ENCODE measurements around the gene ARFGAP3.

- TF ChIP-seq ZNF555 (tag by site-specific recombination; conservative IDR thresholded peaks at IDR 0.05), result no peak
- no peak for TF ChIP-seq TCF7L2 (IDR thresholded peaks at IDR 0.05; ENCODE audit: borderline replicate concordance, low read depth, low read length)
- TF ChIP-seq, protein P1, sequence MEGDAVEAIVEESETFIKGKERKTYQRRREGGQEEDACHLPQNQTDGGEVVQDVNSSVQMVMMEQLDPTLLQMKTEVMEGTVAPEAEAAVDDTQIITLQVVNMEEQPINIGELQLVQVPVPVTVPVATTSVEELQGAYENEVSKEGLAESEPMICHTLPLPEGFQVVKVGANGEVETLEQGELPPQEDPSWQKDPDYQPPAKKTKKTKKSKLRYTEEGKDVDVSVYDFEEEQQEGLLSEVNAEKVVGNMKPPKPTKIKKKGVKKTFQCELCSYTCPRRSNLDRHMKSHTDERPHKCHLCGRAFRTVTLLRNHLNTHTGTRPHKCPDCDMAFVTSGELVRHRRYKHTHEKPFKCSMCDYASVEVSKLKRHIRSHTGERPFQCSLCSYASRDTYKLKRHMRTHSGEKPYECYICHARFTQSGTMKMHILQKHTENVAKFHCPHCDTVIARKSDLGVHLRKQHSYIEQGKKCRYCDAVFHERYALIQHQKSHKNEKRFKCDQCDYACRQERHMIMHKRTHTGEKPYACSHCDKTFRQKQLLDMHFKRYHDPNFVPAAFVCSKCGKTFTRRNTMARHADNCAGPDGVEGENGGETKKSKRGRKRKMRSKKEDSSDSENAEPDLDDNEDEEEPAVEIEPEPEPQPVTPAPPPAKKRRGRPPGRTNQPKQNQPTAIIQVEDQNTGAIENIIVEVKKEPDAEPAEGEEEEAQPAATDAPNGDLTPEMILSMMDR (tag by site-specific recombination; IDR thresholded peaks at IDR 0.05), result no peak
- no peak for TF ChIP-seq OVOL3 (tag by site-specific recombination; IDR thresholded peaks at IDR 0.05)
- no peak for TF ChIP-seq ZNF76 (tag by site-specific recombination; IDR thresholded peaks at IDR 0.05; ENCODE audit: borderline replicate concordance, low read depth)
- TF ChIP-seq PRDM4 (tag by site-specific recombination; IDR thresholded peaks at IDR 0.05), result no peak
- TF ChIP-seq, protein P2, sequence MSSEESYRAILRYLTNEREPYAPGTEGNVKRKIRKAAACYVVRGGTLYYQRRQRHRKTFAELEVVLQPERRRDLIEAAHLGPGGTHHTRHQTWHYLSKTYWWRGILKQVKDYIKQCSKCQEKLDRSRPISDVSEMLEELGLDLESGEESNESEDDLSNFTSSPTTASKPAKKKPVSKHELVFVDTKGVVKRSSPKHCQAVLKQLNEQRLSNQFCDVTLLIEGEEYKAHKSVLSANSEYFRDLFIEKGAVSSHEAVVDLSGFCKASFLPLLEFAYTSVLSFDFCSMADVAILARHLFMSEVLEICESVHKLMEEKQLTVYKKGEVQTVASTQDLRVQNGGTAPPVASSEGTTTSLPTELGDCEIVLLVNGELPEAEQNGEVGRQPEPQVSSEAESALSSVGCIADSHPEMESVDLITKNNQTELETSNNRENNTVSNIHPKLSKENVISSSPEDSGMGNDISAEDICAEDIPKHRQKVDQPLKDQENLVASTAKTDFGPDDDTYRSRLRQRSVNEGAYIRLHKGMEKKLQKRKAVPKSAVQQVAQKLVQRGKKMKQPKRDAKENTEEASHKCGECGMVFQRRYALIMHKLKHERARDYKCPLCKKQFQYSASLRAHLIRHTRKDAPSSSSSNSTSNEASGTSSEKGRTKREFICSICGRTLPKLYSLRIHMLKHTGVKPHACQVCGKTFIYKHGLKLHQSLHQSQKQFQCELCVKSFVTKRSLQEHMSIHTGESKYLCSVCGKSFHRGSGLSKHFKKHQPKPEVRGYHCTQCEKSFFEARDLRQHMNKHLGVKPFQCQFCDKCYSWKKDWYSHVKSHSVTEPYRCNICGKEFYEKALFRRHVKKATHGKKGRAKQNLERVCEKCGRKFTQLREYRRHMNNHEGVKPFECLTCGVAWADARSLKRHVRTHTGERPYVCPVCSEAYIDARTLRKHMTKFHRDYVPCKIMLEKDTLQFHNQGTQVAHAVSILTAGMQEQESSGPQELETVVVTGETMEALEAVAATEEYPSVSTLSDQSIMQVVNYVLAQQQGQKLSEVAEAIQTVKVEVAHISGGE (tag by site-specific recombination; conservative IDR thresholded peaks at IDR 0.05; ENCODE audit: low read depth), result no peak
- no peak for TF ChIP-seq ZNF623 (tag by site-specific recombination; IDR thresholded peaks at IDR 0.05)
Measured at GRCh38 chr22:42752912-42753311, 104.2 kb downstream of the ARFGAP3 start.
